Cardiac fibroblast (primary cell): ENCODE data around the gene ARPC5.

Source experiments
- DNase-seq, 2 donors: peaks; one replicate each; pipeline versions ENCODE4 v3.0.0 to v3.0.0-alpha.2; 2010; ENCODE audit warnings: low read depth in 2 of 2
- H3K4me3 ChIP-seq, 2 donors: replicated peaks in 1 of 2; 1 replicate in 1 of 2; 2 replicates in 1 of 2; pipeline ENCODE4 v1.5.1; 2011; ENCODE audit warnings: low read depth in 2 of 2, low read length in 2 of 2, mild to moderate bottlenecking in 2 of 2, moderate library complexity in 1 of 2
- TF ChIP-seq, protein P1 (sequence below): IDR thresholded peaks from one replicate; pipeline ENCODE4 v1.5.1; 2011; ENCODE audit warnings: low read depth, mild to moderate bottlenecking, low read length, inconsistent platforms

ARPC5 gene

DNA sequence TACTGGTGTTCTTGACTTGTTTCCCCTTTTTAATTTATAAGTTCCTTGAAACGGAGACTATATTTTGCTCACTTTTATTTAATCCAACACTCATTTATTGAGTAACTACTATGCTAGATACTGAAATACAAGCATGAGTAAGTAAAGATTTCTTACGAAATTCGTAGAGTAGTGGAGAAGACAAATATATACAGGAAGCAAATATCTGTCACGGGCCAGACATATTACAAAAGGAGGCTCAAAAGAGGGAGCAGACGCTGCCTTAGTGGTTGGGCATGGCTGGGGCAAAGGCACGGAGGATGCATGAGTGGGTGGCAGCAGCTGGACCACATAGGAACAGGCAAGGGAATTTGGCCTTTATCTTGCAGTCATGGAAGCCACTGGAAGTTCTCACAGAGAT is 52.1 kb downstream of the ARPC5 start:
- TF ChIP-seq, protein P1, sequence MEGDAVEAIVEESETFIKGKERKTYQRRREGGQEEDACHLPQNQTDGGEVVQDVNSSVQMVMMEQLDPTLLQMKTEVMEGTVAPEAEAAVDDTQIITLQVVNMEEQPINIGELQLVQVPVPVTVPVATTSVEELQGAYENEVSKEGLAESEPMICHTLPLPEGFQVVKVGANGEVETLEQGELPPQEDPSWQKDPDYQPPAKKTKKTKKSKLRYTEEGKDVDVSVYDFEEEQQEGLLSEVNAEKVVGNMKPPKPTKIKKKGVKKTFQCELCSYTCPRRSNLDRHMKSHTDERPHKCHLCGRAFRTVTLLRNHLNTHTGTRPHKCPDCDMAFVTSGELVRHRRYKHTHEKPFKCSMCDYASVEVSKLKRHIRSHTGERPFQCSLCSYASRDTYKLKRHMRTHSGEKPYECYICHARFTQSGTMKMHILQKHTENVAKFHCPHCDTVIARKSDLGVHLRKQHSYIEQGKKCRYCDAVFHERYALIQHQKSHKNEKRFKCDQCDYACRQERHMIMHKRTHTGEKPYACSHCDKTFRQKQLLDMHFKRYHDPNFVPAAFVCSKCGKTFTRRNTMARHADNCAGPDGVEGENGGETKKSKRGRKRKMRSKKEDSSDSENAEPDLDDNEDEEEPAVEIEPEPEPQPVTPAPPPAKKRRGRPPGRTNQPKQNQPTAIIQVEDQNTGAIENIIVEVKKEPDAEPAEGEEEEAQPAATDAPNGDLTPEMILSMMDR, result no peak
- DNase-seq, result peak; percentile 58 to 71
- no peak overlapping the region for H3K4me3 ChIP-seq

- TF ChIP-seq, protein P1, result no peak
- no peak for DNase-seq
- no peak overlapping the region for H3K4me3 ChIP-seq
These were observed 53.4 kb downstream of the ARPC5 start for GRCh38 chr1:183582021-183582713.

- no peak overlapping the region for H3K4me3 ChIP-seq
- peak in 1 of 2 donors; percentile 23 for DNase-seq
- TF ChIP-seq, protein P1, result peak; percentile 22
These were observed 55.3 kb downstream of the ARPC5 start for GRCh38 chr1:183580281-183580682.

DNA sequence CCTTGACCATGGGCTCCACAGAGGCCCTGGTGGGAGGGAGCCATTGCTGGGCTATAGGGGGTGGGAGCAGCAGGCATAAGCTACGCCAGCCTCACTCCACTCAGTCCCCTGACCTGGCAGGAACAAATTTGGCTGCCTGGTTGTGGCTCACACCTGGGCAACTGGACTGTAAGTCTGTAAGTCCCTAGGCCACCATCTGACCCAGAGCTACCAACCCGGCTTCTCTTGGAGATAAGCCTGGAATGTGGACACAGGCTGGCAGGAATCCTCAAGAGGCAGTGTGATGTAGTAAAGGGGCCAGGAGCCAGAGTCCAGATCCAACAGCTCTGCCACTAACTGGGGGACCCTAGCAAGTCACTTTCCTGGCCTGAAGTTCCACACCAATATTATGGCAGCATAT is 56.7 kb downstream of the ARPC5 start:
- DNase-seq, result no peak
- TF ChIP-seq, protein P1, result no peak
- no peak overlapping the region for H3K4me3 ChIP-seq

- TF ChIP-seq, protein P1, result no peak
- H3K4me3 ChIP-seq, result no peak overlapping the region
- no peak for DNase-seq
These were observed 57.6 kb downstream of the ARPC5 start for GRCh38 chr1:183577897-183578465.

DNA sequence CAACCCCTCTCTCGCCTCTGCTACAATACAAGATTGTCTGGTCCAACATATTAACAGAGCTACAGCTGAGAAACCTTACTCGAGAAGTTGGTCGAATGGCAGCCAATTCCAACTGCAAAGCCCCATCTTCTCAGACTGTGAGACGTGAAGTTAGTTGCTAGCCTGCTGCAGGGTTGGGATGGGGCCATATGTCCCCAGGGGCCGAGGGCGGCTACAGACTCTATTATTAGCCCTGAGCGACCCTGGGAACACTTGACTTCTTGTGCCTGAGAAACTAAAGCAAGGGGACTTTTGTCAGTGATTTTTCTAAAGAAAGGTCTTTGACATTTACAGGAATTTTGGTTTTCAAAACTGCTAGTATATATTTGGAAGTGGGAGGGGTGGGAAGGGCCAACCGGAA is 59.0 kb downstream of the ARPC5 start:
- TF ChIP-seq, protein P1, result no peak
- no peak for DNase-seq
- H3K4me3 ChIP-seq, result no peak overlapping the region
